ENCODE data around the gene UNC13B. TPM values are rescaled to one million over a fixed set of nuclear protein-coding genes. Genes with fewer than 3 reads are reported as not detected.

UNC13B gene
- total RNA-seq, 1 donor from 2014 or later: 30.5 TPM

DNA sequence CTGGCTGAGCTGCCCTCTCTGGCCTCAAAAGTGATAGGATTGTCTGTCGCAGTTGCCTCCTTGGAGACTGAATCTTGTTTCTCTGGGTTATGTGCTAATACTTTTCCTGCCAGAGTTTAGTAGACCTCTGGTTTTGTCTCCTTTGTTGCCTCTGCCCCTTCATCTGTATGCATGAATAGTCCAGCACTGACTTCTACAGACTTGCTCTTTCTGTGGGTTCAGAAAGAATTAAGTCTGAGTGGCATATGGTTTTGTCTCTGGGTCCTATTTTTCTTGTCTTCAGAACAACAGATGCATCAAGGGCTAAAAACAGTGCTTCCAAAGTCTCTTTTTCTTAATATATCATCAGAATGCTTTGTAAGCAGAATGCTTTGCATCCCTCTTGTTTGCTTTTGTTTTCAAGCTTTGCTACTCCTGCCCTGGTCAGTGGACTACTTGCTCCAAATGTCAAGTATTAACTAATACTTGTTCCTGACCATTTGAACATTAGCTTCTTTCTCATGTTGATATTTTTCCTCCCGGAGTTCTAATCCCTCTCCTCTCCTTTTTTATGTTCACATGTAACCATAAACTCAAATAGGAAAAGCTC lies 131.7 kb downstream of the UNC13B start:
- Histone ChIP-seq H3K27ac (ENCODE audit: low read depth, low read length) (no peak overlapping the region), H3K9ac (ENCODE audit: low read length) (no peak overlapping the region), H3K9me3 (ENCODE audit: insufficient read depth, low read depth, low read length) (no peaks in the 10 kb centered on the region), H3K79me2 (ENCODE audit: insufficient read depth, low read length) (no peaks in the 10 kb centered on the region), H3K4me3 (ENCODE audit: insufficient read depth, low read depth, low read length) (no peak overlapping the region), H3K36me3 (ENCODE audit: insufficient read depth, low read length) (no peaks in the 10 kb centered on the region), H2AFZ (ENCODE audit: low read depth, low read length) (no peak overlapping the region), H3K4me2 (ENCODE audit: low read length) (no peak overlapping the region), H3K4me1 (ENCODE audit: insufficient read depth, low read length) (no peaks in the 10 kb centered on the region), H3K27me3 (ENCODE audit: insufficient read depth, low read length) (no peaks in the 10 kb centered on the region), H4K20me1 (ENCODE audit: insufficient read depth, low read length) (no peaks in the 10 kb centered on the region)
- Mint-ChIP-seq H3K4me1 (ENCODE audit: low read depth, unreplicated experiment) (peaks cover 14% of the 10 kb centered on the region), H3K27me3 (ENCODE audit: low read depth, unreplicated experiment) (no peaks in the 10 kb centered on the region), H3K36me3 (ENCODE audit: low read depth, unreplicated experiment) (peaks cover 4% of the 10 kb centered on the region), H3K9me3 (ENCODE audit: unreplicated experiment) (no peaks in the 10 kb centered on the region), H3K27ac (ENCODE audit: unreplicated experiment) (no peak overlapping the region), H3K4me3 (ENCODE audit: unreplicated experiment) (no peak overlapping the region)
- TF ChIP-seq EZH2 (IDR thresholded peaks at IDR 0.05; ENCODE audit: insufficient read depth, low read length) (no peak), CTCF (IDR thresholded peaks at IDR 0.05; ENCODE audit: insufficient read depth, low read depth, low read length) (no peak)
- no peak for FAIRE-seq
- DNase-seq (ENCODE audit: low read depth): no peak

DNA sequence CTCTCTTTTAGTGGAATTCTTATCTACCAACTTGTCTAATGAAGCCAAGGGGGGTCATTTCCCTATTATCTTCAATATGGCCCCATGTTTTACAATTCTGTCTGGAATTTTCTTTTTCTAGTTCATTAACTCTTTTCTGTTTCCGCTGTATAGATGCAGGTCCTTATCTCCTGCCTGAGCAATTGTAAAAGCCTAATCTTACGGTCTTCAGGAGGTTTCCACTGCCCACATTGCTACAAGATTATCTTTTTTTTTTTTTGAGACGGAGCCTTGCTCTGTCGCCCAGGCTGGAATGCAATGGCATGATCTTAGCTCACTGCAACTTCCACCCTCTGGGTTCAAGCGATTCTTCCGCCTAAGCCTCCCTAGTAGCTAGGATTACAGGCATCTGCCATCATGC lies 132.3 kb downstream of the UNC13B start:
- Histone ChIP-seq H3K36me3 (ENCODE audit: insufficient read depth, low read length) (no peaks in the 10 kb centered on the region), H4K20me1 (ENCODE audit: insufficient read depth, low read length) (no peaks in the 10 kb centered on the region), H3K9me3 (ENCODE audit: insufficient read depth, low read depth, low read length) (no peaks in the 10 kb centered on the region), H3K4me1 (ENCODE audit: insufficient read depth, low read length) (no peaks in the 10 kb centered on the region), H3K27me3 (ENCODE audit: insufficient read depth, low read length) (no peaks in the 10 kb centered on the region), H3K79me2 (ENCODE audit: insufficient read depth, low read length) (no peaks in the 10 kb centered on the region), H3K9ac (ENCODE audit: low read length) (no peak overlapping the region), H3K27ac (ENCODE audit: low read depth, low read length) (no peak overlapping the region), H3K4me3 (ENCODE audit: insufficient read depth, low read depth, low read length) (no peak overlapping the region), H3K4me2 (ENCODE audit: low read length) (no peak overlapping the region), H2AFZ (ENCODE audit: low read depth, low read length) (no peak overlapping the region)
- no peak overlapping the region for H3K4me3 Mint-ChIP-seq (ENCODE audit: unreplicated experiment)
- no peak for TF ChIP-seq EZH2 (IDR thresholded peaks at IDR 0.05; ENCODE audit: insufficient read depth, low read length)
- H3K27me3 Mint-ChIP-seq (ENCODE audit: low read depth, unreplicated experiment): no peaks in the 10 kb centered on the region
- H3K4me1 Mint-ChIP-seq (ENCODE audit: low read depth, unreplicated experiment): peaks cover 10% of the 10 kb centered on the region
- H3K27ac Mint-ChIP-seq (ENCODE audit: unreplicated experiment): no peak overlapping the region
- peaks cover 6% of the 10 kb centered on the region for H3K36me3 Mint-ChIP-seq (ENCODE audit: low read depth, unreplicated experiment)
- no peaks in the 10 kb centered on the region for H3K9me3 Mint-ChIP-seq (ENCODE audit: unreplicated experiment)
- no peak for FAIRE-seq
- DNase-seq (ENCODE audit: low read depth): no peak

- Mint-ChIP-seq H3K27me3 (ENCODE audit: low read depth, unreplicated experiment) (no peaks in the 10 kb centered on the region), H3K36me3 (ENCODE audit: low read depth, unreplicated experiment) (peaks cover 6% of the 10 kb centered on the region), H3K4me1 (ENCODE audit: low read depth, unreplicated experiment) (peaks cover 10% of the 10 kb centered on the region), H3K9me3 (ENCODE audit: unreplicated experiment) (no peaks in the 10 kb centered on the region), H3K4me3 (ENCODE audit: unreplicated experiment) (no peak overlapping the region), H3K27ac (ENCODE audit: unreplicated experiment) (no peak overlapping the region)
- H3K27me3 ChIP-seq (ENCODE audit: insufficient read depth, low read length): no peaks in the 10 kb centered on the region
- H3K4me1 ChIP-seq (ENCODE audit: insufficient read depth, low read length): no peaks in the 10 kb centered on the region
- no peaks in the 10 kb centered on the region for H3K36me3 ChIP-seq (ENCODE audit: insufficient read depth, low read length)
- no peaks in the 10 kb centered on the region for H3K79me2 ChIP-seq (ENCODE audit: insufficient read depth, low read length)
- TF ChIP-seq CTCF (IDR thresholded peaks at IDR 0.05; ENCODE audit: insufficient read depth, low read depth, low read length): no peak
- no peak for TF ChIP-seq EZH2 (IDR thresholded peaks at IDR 0.05; ENCODE audit: insufficient read depth, low read length)
- no peak overlapping the region for H3K9ac ChIP-seq (ENCODE audit: low read length)
- DNase-seq (ENCODE audit: low read depth) (no peak), FAIRE-seq (no peak)
- H3K27ac ChIP-seq (ENCODE audit: low read depth, low read length): no peak overlapping the region
- H4K20me1 ChIP-seq (ENCODE audit: insufficient read depth, low read length): no peaks in the 10 kb centered on the region
- no peaks in the 10 kb centered on the region for H3K9me3 ChIP-seq (ENCODE audit: insufficient read depth, low read depth, low read length)
- H3K4me3 ChIP-seq (ENCODE audit: insufficient read depth, low read depth, low read length): no peak overlapping the region
- H2AFZ ChIP-seq (ENCODE audit: low read depth, low read length): no peak overlapping the region
- no peak overlapping the region for H3K4me2 ChIP-seq (ENCODE audit: low read length)
Observed at GRCh38 chr9:35294556-35294955, 132.7 kb downstream of the UNC13B start.

All from astrocyte (in vitro differentiated cells and primary cell).